Calu3 (cell line): ENCODE results near the gene HRH1. TPM values are rescaled to one million over a fixed set of nuclear protein-coding genes. Genes with fewer than 3 reads are reported as not detected.

ENCODE experiments used
- BruUV-seq: library from RNA; stranded (reverse); fragments of 400-500 nt; replicated peaks from 2 replicates; lab custom pipeline; 2021; lab: Mats Ljungman, UMichigan
- CTCF ChIA-PET: fragments of 300-600 bp; sonication (Branson Sonifier 250); formaldehyde crosslinking; loops from one replicate; lab custom pipeline; 2022; ENCODE audit warnings: antibody characterized with exemption; lab: Charles Lee
- DNase-seq: peaks from one replicate; pipeline ENCODE4 v3.0.0; 2022
- H3K27ac Mint-ChIP-seq: one replicate; pipeline ENCODE4 v1.8.0; 2022; ENCODE audit warnings: mixed read lengths; ENCODE audit not compliant: unreplicated experiment
- H3K27me3 Mint-ChIP-seq: one replicate; pipeline ENCODE4 v1.8.0; 2022; ENCODE audit warnings: mixed read lengths; ENCODE audit not compliant: unreplicated experiment
- H3K36me3 Mint-ChIP-seq: one replicate; pipeline ENCODE4 v1.8.0; 2022; ENCODE audit warnings: mild to moderate bottlenecking, moderate library complexity, mixed read lengths; ENCODE audit not compliant: insufficient read depth, unreplicated experiment
- H3K4me1 Mint-ChIP-seq: one replicate; pipeline ENCODE4 v1.8.0; 2022; ENCODE audit warnings: mild to moderate bottlenecking, low read depth, mixed read lengths; ENCODE audit not compliant: unreplicated experiment
- H3K4me3 Mint-ChIP-seq: one replicate; pipeline ENCODE4 v1.8.0; 2022; ENCODE audit warnings: mild to moderate bottlenecking, low read depth, moderate library complexity, mixed read lengths; ENCODE audit not compliant: unreplicated experiment
- H3K9me3 Mint-ChIP-seq: one replicate; pipeline ENCODE4 v1.8.0; 2022; ENCODE audit warnings: low read depth, mixed read lengths; ENCODE audit not compliant: unreplicated experiment
- CTCF ChIP-seq: fragments of 200-600 bp; IDR thresholded peaks from one replicate; pipeline ENCODE4 v1.8.0; 2022; ENCODE audit warnings: antibody characterized with exemption; ENCODE audit not compliant: unreplicated experiment
- intact Hi-C: fragments of 100-400 bp; cut with micrococcal nuclease; formaldehyde crosslinking; loops from one replicate; pipeline ENCODE4 v1.10.0; 2022; ENCODE audit not compliant: unreplicated experiment
- total RNA-seq: library from RNA; stranded (reverse); gene quantifications from 2 replicates; pipeline ENCODE4 v1.2.3, GENCODE V29; 2022

Gene HRH1
- total RNA-seq, 1 experiment from 2014 or later, result 9.1 TPM

GRCh38 chr3:11138371-11138770, 15.9 kb upstream of the HRH1 start:
- H3K4me1 Mint-ChIP-seq, result peaks cover 26% of the 10 kb centered on the region
- intact Hi-C loops, result no loop called here
- TF ChIP-seq CTCF, result no peak

GRCh38 chr3:11140030-11140712, 14.1 kb upstream of the HRH1 start:
- H3K27ac Mint-ChIP-seq, result peak overlapping the region; percentile 46
- H3K9me3 Mint-ChIP-seq, result no peaks in the 10 kb centered on the region
- CTCF ChIA-PET, result no interaction called here
- TF ChIP-seq CTCF, result no peak
- H3K4me1 Mint-ChIP-seq, result peaks cover 26% of the 10 kb centered on the region
- BruUV-seq, result no TSS peak
- intact Hi-C loops, result no loop called here
- DNase-seq, result peak; percentile 18
- peaks cover 16% of the 10 kb centered on the region for H3K36me3 Mint-ChIP-seq
- H3K27me3 Mint-ChIP-seq, result no peaks in the 10 kb centered on the region
- peak overlapping the region; percentile 52 for H3K4me3 Mint-ChIP-seq

More at GRCh38 chr3:11138371-11138770, 15.9 kb upstream of the HRH1 start:
- Mint-ChIP-seq H3K27me3 (no peaks in the 10 kb centered on the region), H3K4me3 (no peak overlapping the region), H3K27ac (no peak overlapping the region), H3K9me3 (no peaks in the 10 kb centered on the region), H3K36me3 (peaks cover 16% of the 10 kb centered on the region)
- BruUV-seq, result no TSS peak
- CTCF ChIA-PET, result no interaction called here
- DNase-seq, result no peak

- TF ChIP-seq CTCF, result no peak
- CTCF ChIA-PET, result no interaction called here
- no peaks in the 10 kb centered on the region for H3K9me3 Mint-ChIP-seq
- no peak for DNase-seq
- H3K36me3 Mint-ChIP-seq, result peaks cover 16% of the 10 kb centered on the region
- no TSS peak for BruUV-seq
- intact Hi-C loops, result no loop called here
- H3K4me3 Mint-ChIP-seq, result peak overlapping the region; percentile 52
- peaks cover 26% of the 10 kb centered on the region for H3K4me1 Mint-ChIP-seq
- H3K27me3 Mint-ChIP-seq, result peaks cover 4% of the 10 kb centered on the region
- peak overlapping the region; percentile 46 for H3K27ac Mint-ChIP-seq
Measured at GRCh38 chr3:11140713-11141104, 13.6 kb upstream of the HRH1 start.

- no peak for DNase-seq
- H3K27ac Mint-ChIP-seq, result no peak overlapping the region
- H3K4me1 Mint-ChIP-seq, result peaks cover 26% of the 10 kb centered on the region
- BruUV-seq, result no TSS peak
- H3K9me3 Mint-ChIP-seq, result no peaks in the 10 kb centered on the region
- CTCF ChIA-PET, result no interaction called here
- intact Hi-C loops, result no loop called here
- peaks cover 16% of the 10 kb centered on the region for H3K27me3 Mint-ChIP-seq
- H3K4me3 Mint-ChIP-seq, result no peak overlapping the region
- no peak for TF ChIP-seq CTCF
- peaks cover 5% of the 10 kb centered on the region for H3K36me3 Mint-ChIP-seq
Measured at GRCh38 chr3:11143476-11143875, 10.8 kb upstream of the HRH1 start.
